Activated gamma-delta T cell (primary cell): ENCODE data around the gene ADA.

Source experiments
- DNase-seq: peaks from one replicate; lab custom pipeline; 2025; lab: John Stamatoyannopoulos, UW

ADA gene

GRCh38 chr20:44580581-44581268 lies 70.8 kb downstream of the ADA start:
- no peak for DNase-seq

- no peak for DNase-seq
Measured at GRCh38 chr20:44579313-44580081, 72.0 kb downstream of the ADA start.

- DNase-seq: no peak
Measured at GRCh38 chr20:44576297-44576696, 75.2 kb downstream of the ADA start.

- DNase-seq: no peak
Measured at GRCh38 chr20:44574372-44574771, 77.1 kb downstream of the ADA start.

GRCh38 chr20:44573501-44573869 lies 78.0 kb downstream of the ADA start:
- no peak for DNase-seq

- no peak for DNase-seq
Measured at GRCh38 chr20:44572551-44573500, 78.7 kb downstream of the ADA start.

GRCh38 chr20:44571362-44571988 lies 80.0 kb downstream of the ADA start:
- no peak for DNase-seq

GRCh38 chr20:44570367-44570766 lies 81.1 kb downstream of the ADA start:
- DNase-seq: no peak
